Esophagus squamous epithelium (tissue), 5 donors: ENCODE results near the gene ITIH1. TPM values are rescaled to one million over a fixed set of nuclear protein-coding genes. Genes with fewer than 3 reads are reported as not detected.

ENCODE experiments used
- DNase-seq: peaks from one replicate; lab custom pipeline; 2025; lab: John Stamatoyannopoulos, UW
- H3K27ac ChIP-seq, 4 donors: fragments of 200-600 bp; sonication (generic); one replicate each; pipeline ENCODE4 v1.5.1; 2016 to 2019; ENCODE audit warnings: mild to moderate bottlenecking in 1 of 4
- H3K27me3 ChIP-seq, 4 donors: fragments of 200-600 bp; sonication (generic); 1 replicate in 3 of 4; 2 replicates in 1 of 4; pipeline versions ENCODE4 v1.5.1 to v1.6.0; 2017 to 2021; ENCODE audit warnings: antibody characterized with exemption in 1 of 4
- H3K36me3 ChIP-seq, 3 donors: fragments of 200-600 bp; sonication (generic); one replicate each; pipeline ENCODE4 v1.5.1; 2016 to 2019
- H3K4me1 ChIP-seq, 3 donors: fragments of 200-600 bp; sonication (generic); one replicate each; pipeline ENCODE4 v1.5.1; 2017 to 2019
- H3K4me3 ChIP-seq, 4 donors: fragments of 200-600 bp; sonication (generic); 1 replicate in 3 of 4; 2 replicates in 1 of 4; pipeline ENCODE4 v1.5.1; 2016 to 2019; ENCODE audit warnings: mild to moderate bottlenecking in 2 of 4, moderate library complexity in 1 of 4
- H3K9me3 ChIP-seq, 3 donors: fragments of 200-600 bp; sonication (generic); one replicate each; pipeline ENCODE4 v1.5.1; 2016 to 2019
- CTCF ChIP-seq, 6 experiments: fragments of 450-650 bp in 4 of 6; fragments of 200-600 bp in 2 of 6; sonication (generic) in 2 of 6; IDR thresholded peaks; one replicate each; pipeline ENCODE4 v1.5.1; 2016 to 2019; ENCODE audit warnings: antibody characterized with exemption in 6 of 6, mild to moderate bottlenecking in 4 of 6, moderate library complexity in 4 of 6
- POLR2A ChIP-seq, 4 donors: fragments of 450-650 bp; IDR thresholded peaks; one replicate each; pipeline ENCODE4 v1.6.1; 2017; ENCODE audit warnings: antibody characterized with exemption in 4 of 4, mild to moderate bottlenecking in 4 of 4, moderate library complexity in 3 of 4
- WGBS, 2 donors: methylation state at CpG; one replicate each; pipeline ENCODE4 v1.1.5; 2018; 5-methylcytosine and 5-hydroxymethylcytosine counted together
- intact Hi-C: fragments of 100-400 bp; cut with DNase I; formaldehyde crosslinking; loops from one replicate; pipeline ENCODE4 v1.15.0; 2022
- small RNA-seq, 4 donors: library from RNA; depleted of rRNA; stranded (forward); fragments of <200 nt; gene quantifications; one replicate each; pipeline ENCODE3, GENCODE V24; 2016
- total RNA-seq, 4 donors: library from RNA; depleted of rRNA; stranded (reverse); fragments of >200 nt; gene quantifications; one replicate each; pipeline ENCODE4 v1.1.0, GENCODE V29; 2016
- donor health status: DM: yes; HTN: yes; CAD: no.

ITIH1 gene
- total RNA-seq, 4 donors from 2014 or later, result not detected

GRCh38 chr3:52838561-52839267 lies 61.3 kb downstream of the ITIH1 start:
- no peaks in the 10 kb centered on the region for H3K9me3 ChIP-seq
- peaks cover 0 to 59% (median 19%) of the 10 kb centered on the region in 3 donors for H3K4me1 ChIP-seq
- no peak overlapping the region for H3K4me3 ChIP-seq
- H3K36me3 ChIP-seq, result peaks cover 0 to 56% (median 0%) of the 10 kb centered on the region in 3 donors
- no peak overlapping the region for H3K27ac ChIP-seq
- intact Hi-C loops, result no loop called here
- TF ChIP-seq CTCF (IDR thresholded peaks at IDR 0.05) (no peak), POLR2A (IDR thresholded peaks at IDR 0.05) (no peak)
- 59 to 100% methylated on average over 2 to 4 of the region's 8 CpGs for WGBS, 2 donors
- no peak for DNase-seq
- H3K27me3 ChIP-seq, result no peaks in the 10 kb centered on the region

- Histone ChIP-seq H3K9me3 (no peaks in the 10 kb centered on the region), H3K27me3 (no peaks in the 10 kb centered on the region), H3K4me1 (peaks cover 0 to 60% (median 24%) of the 10 kb centered on the region in 3 donors), H3K4me3 (no peak overlapping the region), H3K36me3 (peaks cover 0 to 56% (median 0%) of the 10 kb centered on the region in 3 donors), H3K27ac (no peak overlapping the region)
- 80 to 81% methylated on average over 1 to 2 of the region's 2 CpGs for WGBS, 2 donors
- intact Hi-C loops, result no loop called here
- no peak for DNase-seq
- no peak for TF ChIP-seq POLR2A (IDR thresholded peaks at IDR 0.05)
- no peak for TF ChIP-seq CTCF (IDR thresholded peaks at IDR 0.05)
Observed at GRCh38 chr3:52839268-52839575, 61.8 kb downstream of the ITIH1 start.

- Histone ChIP-seq H3K27me3 (no peaks in the 10 kb centered on the region), H3K4me3 (no peak overlapping the region), H3K36me3 (peaks cover 0 to 56% (median 0%) of the 10 kb centered on the region in 3 donors), H3K9me3 (no peaks in the 10 kb centered on the region), H3K27ac (no peak overlapping the region), H3K4me1 (peaks cover 0 to 60% (median 30%) of the 10 kb centered on the region in 3 donors)
- WGBS, 2 donors, result 81 to 83% methylated on average over 14 to 23 of the region's 23 CpGs
- TF ChIP-seq POLR2A (IDR thresholded peaks at IDR 0.05), result no peak
- no peak for TF ChIP-seq CTCF (IDR thresholded peaks at IDR 0.05)
- intact Hi-C loops, result no loop called here
- no peak for DNase-seq
Observed at GRCh38 chr3:52839892-52840545, 62.6 kb downstream of the ITIH1 start.

GRCh38 chr3:52841211-52841980 lies 64.0 kb downstream of the ITIH1 start:
- peaks cover 0 to 59% (median 29%) of the 10 kb centered on the region in 3 donors for H3K4me1 ChIP-seq

More at GRCh38 chr3:52841211-52841980, 64.0 kb downstream of the ITIH1 start:
- no peak for TF ChIP-seq CTCF (IDR thresholded peaks at IDR 0.05)
- no peak for TF ChIP-seq POLR2A (IDR thresholded peaks at IDR 0.05)
- Histone ChIP-seq H3K27me3 (no peaks in the 10 kb centered on the region), H3K36me3 (peaks cover 0 to 48% (median 0%) of the 10 kb centered on the region in 3 donors), H3K4me3 (no peak overlapping the region), H3K27ac (peak overlapping the region in 2 of 4 donors; percentile 29 to 79), H3K9me3 (no peaks in the 10 kb centered on the region)
- no peak for DNase-seq
- 89 to 96% methylated on average over 7 to 12 of the region's 12 CpGs for WGBS, 2 donors
- intact Hi-C loops, result no loop called here

Small RNA genes within 50 kb of the gene (small RNA-seq; reads per million reads assigned to genes)
- gene AC006254.2, result 0 reads per million in 4 donors
- 0 reads per million in 4 donors for gene MUSTN1

Other genes with a start within 250 kb of the ITIH1 start
- 10 to 100 TPM; 58.9 to 79.5 (median 70.2) TPM for gene NT5DC2, start 243.7 kb upstream of the ITIH1 start, total RNA-seq
- 1 to 10 TPM in 3 of 4 donors, under 1 TPM in 1; 0.32 to 5.1 (median 1.9) TPM for gene UQCC5, start 241.0 kb upstream of the ITIH1 start, total RNA-seq
- gene PBRM1, start 91.7 kb upstream of the ITIH1 start, total RNA-seq, result 10 to 100 TPM; 34.0 to 76.4 (median 63.7) TPM
- 100 to 1,000 TPM in 3 of 4 donors, 10 to 100 TPM in 1; 95.8 to 184 (median 112) TPM for gene GNL3, start 91.6 kb upstream of the ITIH1 start, total RNA-seq
- gene GLT8D1, start 71.8 kb upstream of the ITIH1 start, total RNA-seq, result 10 to 100 TPM; 10.6 to 34.7 (median 26.0) TPM
- 100 to 1,000 TPM in 3 of 4 donors, 10 to 100 TPM in 1; 65.8 to 138 (median 123) TPM for gene SPCS1, start 71.5 kb upstream of the ITIH1 start, total RNA-seq
- gene NEK4, start 6.7 kb upstream of the ITIH1 start, total RNA-seq, result 10 to 100 TPM in 3 of 4 donors, 1 to 10 TPM in 1; 8.0 to 16.6 (median 14.6) TPM
- 1 to 10 TPM in 2 of 4 donors, under 1 TPM in 1, not detected in 1; 0.26 to 3.7 (median 1.3) TPM for gene ITIH3, start 17.2 kb downstream of the ITIH1 start, total RNA-seq
- 1 to 10 TPM in 3 of 4 donors, under 1 TPM in 1; 0.22 to 2.3 (median 1.5) TPM for gene ITIH4, start 53.1 kb downstream of the ITIH1 start, total RNA-seq
- gene MUSTN1, start 57.4 kb downstream of the ITIH1 start, total RNA-seq, result 10 to 100 TPM in 1 of 4 donors, 1 to 10 TPM in 2, not detected in 1; 4.2 to 15.7 (median 5.7) TPM
- gene STIMATE, start 119.9 kb downstream of the ITIH1 start, total RNA-seq, result 10 to 100 TPM in 3 of 4 donors, 1 to 10 TPM in 1; 7.0 to 14.7 (median 12.4) TPM